GM21737 (cell line): ENCODE results near the gene NR2F2.

ENCODE experiments used
- ATAC-seq: cut with Tn5 transposase; IDR thresholded peaks from one replicate; pipeline ENCODE4 v1.9.1; 2021; ENCODE audit warnings: mild to moderate bottlenecking, moderate library complexity; ENCODE audit not compliant: unreplicated experiment

The NR2F2 gene

DNA sequence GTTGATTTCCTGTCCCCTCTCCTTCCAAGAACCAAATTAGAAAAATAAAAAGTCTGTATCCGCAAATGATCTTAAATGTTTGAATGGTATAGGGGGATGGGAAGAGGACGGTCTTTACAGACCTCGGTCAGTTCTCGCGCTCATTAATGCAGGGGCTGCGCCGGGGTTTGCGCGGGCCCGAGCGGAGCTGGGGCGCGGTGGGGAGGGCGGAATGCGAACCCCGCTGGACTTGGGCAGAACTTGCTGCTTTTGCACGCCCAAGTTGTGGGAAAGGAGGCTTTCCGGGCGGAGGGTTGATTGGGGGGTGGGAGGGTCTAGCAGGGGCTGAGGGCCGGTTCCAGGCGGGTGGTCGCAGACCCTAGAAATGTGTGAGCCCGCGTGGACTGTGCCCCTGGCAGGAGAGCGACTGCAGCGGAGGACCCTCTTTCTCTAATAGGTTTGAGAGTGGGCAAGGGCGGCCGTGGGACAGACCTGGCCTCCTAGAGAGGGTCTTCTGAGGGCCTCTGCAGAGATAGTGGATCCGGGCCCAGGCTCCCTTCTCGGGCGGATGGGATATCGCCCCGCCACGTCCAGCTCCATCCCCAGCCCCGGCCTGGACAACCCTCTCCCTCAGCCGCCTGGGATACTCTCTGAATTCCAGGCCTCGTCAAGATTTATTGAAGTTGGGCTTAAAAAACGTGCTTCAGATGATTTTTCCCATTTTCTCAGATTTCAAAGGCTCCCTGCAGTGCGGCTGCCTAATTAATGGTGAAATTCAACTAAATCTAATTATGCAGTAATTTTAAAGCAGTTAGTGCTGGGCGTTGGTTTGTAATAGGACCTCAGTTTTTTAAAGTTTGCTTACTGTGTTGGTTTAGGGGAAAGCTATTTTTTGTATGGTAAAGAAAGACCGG lies 11.3 kb downstream of the NR2F2 start:
- ATAC-seq = no peak

GRCh38 chr15:96342406-96343112 lies 12.1 kb downstream of the NR2F2 start:
- no peak for ATAC-seq

DNA sequence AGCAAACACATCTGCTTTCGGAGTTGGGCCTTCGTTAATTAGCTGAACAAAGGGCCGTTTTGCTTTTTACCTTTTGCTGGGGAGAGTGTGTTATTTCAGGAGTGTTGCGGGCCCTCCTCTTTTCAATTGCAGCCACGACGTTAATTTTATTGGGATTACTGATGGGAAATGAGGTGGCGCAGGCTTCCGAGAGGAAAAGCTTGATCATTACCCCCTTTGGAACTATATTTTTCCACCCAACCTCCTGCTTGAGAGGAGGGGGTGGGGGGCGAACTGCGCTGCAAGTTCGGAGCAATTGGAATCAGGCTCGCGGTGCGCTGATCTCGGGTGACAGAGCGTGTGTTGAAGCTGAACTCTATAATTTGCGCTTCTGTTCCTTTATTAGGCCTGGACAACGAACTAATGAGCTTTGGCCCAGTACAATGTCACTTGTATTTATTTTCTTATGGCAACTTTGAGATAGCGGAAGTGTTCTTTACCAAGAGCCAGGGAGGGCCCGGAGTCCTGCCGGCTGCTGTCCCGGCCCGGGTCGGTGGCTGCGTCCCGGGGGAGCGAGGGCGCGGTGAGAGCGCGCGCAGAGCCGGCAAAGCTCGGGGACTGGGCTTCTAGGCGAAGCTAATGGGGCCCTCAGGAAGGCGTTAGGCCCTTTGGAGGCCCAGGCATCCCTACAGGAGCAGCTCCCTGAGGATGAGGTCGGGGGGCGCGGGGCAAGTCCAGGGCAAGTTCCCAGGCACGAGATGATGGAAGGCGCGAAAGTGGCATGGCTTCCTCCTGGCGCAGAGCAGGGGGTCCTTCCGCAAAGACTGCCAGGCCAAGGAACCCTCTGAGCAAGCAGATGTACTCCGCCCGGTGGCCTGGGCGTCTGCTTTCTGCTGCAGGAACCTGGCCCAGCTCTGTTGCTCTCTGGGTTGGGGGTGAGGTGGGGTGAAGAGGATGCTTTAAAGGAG lies 12.9 kb downstream of the NR2F2 start:
- ATAC-seq = no peak

- no peak for ATAC-seq
Measured at GRCh38 chr15:96344060-96344705, 13.7 kb downstream of the NR2F2 start.

DNA sequence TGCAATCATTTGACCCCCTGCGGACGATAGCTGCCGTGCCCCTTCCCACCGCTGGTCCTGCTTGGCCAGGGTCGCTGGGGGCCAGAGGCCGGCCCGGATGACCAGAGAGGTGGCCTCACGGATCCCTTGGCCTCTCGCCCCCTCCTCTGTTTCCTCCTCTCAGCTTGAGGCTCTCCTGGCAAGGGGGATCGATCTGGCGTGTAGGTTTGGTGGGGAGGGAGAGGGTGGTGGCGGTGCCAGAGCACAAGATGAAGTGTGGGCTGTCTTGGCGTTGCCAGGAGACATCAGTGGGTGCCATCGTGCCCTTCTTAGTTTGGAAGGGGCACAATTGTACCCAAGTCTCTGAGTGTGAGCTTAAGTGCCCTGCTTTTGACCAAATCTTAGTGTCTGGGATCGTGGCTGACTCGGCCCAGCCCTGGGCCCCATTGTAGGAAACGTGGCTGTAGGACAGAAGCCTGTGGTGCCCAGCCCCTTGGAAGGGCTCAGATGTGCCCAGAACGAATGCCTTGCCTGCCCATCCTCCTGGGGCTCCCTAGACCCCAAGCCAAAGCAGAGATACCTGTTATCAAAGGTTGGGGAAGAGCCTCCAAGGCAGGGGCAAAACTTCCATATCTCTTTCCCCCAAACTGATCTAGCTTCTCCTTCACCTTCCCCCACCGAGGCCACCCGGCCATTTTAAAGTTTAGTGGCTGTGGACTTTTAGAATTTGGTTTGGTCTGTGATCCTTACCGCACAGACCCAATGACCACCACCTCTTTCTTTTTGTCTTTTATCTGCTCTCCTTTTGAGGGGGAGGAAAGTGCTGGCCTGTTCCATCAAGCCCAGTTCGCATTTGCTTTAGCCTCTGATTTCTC lies 14.4 kb downstream of the NR2F2 start:
- no peak for ATAC-seq

- no peak for ATAC-seq
Measured at GRCh38 chr15:96345560-96346399, 15.3 kb downstream of the NR2F2 start.

- no peak for ATAC-seq
Measured at GRCh38 chr15:96346409-96346970, 16.0 kb downstream of the NR2F2 start.

GRCh38 chr15:96347181-96348111 lies 16.9 kb downstream of the NR2F2 start:
- ATAC-seq = no peak

GRCh38 chr15:96348112-96349027 lies 17.9 kb downstream of the NR2F2 start:
- ATAC-seq = no peak

DNA sequence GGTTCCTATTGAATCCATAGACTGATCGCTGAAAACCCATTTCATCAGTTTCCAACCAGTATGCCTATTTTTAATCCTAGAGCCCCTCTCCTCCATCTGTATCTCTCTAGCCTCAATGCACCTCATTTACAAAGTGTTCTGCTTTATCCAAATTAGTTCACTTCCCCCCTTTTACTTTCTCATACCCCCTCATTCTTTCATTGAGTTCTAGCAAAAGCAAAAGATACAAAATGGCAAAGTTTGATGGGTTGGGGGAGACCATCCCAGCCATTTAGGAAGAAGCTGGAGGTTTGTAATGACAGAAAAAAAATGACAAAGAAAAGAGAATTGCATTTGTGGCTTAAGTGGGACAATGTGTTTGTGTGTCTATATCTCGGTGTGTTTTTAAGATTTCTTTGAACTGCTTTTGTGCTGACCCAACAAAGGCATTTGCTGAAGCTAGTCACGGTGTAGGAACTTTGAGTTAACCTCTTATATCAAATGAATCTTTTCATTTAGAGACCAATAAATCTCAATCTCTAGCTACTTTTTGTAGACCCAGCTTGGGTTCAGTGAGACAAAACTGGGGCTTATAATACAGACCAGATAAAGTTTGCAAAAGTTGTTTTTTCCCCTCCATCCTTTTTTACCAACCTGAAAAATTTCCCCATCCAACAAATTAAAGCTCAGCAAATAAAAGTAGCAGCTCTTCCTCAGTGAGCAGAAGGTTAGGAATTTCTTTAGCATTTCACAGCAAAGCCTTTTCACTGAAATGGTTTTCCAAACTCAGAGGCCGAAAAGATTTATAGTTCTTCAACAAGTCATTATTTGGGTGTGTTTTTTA lies 18.7 kb downstream of the NR2F2 start:
- no peak for ATAC-seq

- no peak for ATAC-seq
Measured at GRCh38 chr15:96349857-96350720, 19.6 kb downstream of the NR2F2 start.

GRCh38 chr15:96350934-96351724 lies 20.6 kb downstream of the NR2F2 start:
- no peak for ATAC-seq

DNA sequence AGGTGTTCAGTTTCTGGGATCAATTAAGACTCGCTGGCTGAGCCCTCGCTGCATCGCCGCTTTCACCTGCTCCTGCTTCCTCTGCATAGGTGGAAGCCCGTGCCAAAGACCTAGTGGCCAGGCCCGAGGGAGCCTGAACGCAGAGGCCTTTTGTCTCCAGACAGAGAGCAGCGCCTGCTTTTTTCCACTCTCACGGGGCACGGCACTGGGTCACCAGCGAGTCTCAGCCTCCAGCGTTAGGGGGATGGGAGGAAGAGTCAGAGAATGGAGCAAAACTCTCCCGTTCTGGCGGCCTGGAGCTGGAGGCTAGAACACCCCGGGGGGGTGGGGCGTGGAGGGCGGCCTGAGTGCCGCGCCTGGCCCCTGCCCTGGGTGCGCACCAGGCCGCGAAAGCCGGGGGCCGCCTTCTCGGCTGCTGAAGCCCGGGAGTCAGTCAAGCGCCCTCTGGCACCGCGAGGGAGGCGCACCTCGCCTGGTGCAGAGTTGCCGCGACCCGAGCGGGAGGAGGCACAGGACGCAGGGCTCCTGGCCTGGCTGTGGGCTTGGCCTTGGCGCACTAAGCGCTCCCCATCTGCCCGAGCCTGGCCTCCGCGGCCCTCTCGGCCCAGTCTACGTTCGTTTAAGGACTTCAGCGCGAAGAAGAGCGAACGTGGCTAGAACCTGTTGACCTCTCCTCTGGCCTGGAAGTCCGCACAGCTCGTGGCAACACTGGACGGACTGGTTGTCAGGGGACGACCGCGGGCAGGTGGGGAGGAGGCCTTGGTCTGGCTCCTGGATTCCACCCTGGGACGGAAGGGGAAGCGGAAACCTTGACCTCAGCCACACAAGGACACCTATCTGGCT lies 21.5 kb downstream of the NR2F2 start:
- ATAC-seq = no peak
